ENCODE data around the gene HIVEP2.

The HIVEP2 gene

DNA sequence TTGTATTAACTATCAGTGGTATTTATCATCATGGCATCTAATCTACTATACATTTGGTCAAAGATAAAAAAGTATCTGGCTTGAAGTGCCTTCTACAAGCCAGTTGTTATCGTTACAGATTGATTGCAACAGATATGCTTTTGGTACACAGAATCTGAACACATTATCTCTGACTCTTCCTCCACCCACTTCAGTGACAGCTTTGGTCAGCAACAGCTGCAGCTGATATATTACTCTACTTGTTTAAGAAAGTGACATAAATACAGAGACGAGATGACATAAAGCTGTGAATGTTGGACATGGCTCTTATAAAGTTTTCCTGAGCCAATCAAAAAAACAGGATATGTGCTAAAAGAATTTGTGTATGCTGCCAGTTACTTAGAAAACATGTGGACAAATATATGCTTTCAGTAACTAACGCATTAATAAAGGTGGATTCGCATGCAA lies 77.6 kb downstream of the HIVEP2 start:
- DNase-seq (ENCODE audit: low read depth, low spot score), result no peak

DNA sequence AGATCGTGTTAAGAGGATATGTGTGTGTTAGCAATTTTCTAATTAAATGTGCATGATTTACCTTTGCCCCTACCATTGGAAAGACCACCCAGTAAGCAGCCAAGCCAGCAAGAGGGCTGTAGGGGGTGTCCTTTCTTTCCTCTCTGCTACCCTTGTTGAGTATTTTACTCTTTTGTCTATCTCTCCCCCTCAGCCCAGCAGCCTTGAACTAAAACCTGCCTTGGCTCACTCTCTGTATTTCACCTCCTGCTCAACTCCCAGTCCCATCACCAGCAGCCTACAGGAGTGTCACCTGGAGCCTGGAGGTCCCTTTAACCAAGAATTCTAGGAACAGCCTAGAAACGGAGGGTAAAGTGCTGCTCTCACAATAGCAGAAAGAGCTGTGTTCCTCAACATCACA lies 81.0 kb downstream of the HIVEP2 start:
- DNase-seq (ENCODE audit: low read depth, low spot score), result no peak

DNA sequence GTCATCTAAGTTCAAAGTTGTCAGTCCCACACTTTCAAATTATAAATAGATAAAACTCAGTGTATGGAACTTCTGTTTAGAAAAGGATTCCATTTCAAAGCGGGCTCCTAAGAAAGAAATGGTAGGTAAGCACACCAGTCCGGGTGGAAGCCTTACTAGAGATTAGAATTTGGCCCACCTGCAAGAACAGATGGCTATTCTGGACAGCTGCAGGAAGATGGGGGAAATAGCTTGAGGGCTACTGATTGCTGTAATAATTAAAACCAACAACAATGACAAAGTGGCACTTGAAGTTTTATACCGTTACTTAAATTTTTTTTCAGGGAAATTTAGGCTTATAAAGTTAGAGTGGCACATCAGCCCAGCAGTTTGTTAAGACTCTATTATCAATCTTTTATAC lies 83.3 kb downstream of the HIVEP2 start:
- DNase-seq (ENCODE audit: low read depth, low spot score), result no peak

DNA sequence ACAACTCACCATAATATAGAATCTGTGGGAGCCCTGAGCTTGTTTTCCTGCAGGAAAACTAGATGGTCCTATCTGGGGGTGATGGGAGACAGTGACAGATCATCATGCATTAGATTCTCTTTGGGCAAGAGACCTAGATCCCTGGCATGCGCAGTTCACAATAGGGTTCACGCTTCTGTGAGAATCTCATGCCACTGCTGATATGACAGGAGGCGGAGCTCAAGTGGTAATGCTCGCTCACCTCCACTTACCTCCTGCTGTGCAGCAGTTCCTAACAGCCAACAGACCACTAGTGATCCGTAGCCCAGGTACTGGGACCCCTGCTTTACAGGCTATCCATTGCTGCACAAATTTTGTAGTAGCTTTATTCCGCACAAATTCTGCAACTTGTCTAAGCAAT lies 84.5 kb downstream of the HIVEP2 start:
- no peak for DNase-seq (ENCODE audit: low read depth, low spot score)

DNA sequence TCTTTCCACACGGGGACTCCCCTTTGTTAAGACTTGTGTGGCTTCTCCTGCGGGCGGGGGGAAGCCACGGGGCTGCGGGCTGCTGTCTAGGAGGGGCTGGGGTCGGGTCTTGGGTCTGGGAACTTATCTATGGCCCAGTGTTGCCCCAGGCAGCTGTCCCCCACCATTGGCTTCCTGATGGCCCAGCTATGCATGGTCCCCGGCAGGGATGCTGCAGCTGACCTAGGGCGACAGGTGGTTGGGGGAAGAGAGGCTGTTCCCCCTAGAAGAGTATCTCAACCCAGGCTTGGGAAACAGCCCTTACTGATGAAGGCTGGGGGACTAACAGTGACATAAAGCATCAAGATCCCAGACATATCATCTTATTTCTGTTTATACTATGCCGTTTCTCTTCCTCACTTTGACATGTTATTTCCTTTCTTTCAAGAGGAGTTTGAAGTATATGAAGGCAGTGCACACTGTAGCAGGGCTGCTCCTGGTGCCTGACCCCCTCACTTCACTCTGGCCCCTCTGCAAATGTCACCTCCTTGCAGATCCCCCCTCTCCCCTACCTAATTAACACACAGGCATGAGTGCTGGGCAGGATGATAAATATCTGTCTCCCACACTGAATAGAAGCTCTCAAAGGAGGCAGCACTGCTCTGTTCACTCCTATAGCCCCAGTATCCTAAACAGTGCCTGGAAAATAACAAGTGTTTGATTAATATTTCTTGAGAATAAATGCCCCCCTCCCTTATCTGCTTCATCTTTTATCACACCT lies 87.0 kb downstream of the HIVEP2 start:
- no peak for DNase-seq (ENCODE audit: low read depth, low spot score)

DNA sequence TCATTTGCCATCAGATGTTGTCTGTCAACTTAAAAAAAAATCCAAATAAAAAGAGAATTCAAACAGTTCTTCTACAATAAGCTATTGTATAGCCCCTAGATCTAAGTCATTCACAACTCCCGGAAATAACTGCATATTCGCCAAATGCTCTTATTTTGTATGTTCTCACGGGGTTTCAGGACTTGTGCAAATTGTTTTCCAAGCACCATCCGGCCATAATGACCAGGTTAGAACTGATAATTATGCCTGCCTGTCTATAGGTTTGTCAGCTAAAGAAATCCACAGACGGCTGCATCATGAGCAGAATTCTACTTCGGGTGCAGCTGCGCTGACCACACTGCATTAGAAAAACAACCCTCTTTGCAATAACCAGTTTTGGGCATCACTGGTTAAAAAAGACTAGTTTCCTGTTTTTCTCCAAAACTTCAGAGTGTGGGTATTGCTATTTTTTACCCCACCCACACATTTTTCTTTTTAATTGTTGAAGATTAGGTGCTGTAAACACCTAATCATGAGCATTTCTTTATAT lies 87.7 kb downstream of the HIVEP2 start:
- DNase-seq (ENCODE audit: low read depth, low spot score), result no peak

DNA sequence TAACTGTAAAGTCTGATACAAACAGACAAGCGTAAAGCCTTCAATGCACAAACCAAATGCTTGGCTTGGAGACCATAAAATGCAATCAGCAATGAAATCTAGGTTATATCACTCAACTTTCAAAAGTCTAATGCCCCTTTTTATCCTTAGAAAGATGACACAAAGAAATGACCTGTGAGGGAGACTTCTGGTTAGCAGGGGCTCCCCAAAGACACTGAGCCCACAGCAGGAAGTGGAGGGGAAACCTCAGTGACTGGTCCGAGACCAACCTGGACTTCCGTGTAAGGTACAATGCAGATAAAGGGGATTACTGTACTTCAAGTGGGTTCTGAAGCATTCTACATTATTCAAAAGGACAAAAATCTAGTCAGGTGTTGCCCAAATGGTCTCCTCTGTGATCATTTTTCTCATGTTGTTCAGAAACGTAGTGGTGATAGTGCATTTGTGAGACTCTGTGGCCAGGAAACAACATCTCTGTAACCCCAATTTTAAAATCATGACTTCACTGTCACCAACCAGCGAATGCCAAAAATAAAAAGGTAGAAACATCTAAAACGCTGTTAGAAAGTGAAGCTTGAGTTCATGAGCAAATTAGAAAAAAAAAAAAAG lies 88.2 kb downstream of the HIVEP2 start:
- DNase-seq (ENCODE audit: low read depth, low spot score), result no peak

DNA sequence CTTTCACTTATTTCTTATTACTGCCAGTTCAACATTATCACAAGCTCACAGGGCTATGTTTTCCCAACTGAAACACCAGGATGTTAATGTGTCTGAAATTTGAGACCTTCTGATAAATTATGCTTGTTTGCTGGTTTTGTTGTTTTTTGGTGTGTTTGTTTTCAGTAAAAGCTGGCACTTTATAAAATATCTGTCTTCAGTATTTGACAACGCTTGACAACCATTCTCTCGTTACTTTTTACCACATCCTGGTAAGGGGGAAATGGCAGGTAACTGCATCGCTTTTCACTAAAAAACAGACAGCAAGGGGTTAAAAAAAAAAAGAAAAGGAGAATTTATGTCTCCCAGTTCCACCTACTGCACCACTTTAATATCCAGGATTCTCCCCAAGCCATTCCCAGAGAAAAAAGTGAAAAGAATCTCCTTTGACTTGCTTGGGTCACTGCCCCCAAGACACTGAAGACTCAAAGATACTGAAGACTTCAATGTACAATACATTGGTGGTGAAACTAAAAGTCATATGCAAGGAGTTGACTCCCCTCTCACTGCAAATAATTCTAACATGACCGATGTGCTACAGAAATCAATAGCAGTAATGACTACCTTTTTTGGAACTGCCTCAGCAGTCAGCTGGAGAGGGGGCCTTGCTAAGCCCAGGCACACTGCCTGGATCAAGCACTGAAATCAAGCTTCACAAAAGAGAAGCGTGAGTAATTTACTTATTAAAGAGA lies 88.9 kb downstream of the HIVEP2 start:
- DNase-seq (ENCODE audit: low read depth, low spot score), result no peak

DNA sequence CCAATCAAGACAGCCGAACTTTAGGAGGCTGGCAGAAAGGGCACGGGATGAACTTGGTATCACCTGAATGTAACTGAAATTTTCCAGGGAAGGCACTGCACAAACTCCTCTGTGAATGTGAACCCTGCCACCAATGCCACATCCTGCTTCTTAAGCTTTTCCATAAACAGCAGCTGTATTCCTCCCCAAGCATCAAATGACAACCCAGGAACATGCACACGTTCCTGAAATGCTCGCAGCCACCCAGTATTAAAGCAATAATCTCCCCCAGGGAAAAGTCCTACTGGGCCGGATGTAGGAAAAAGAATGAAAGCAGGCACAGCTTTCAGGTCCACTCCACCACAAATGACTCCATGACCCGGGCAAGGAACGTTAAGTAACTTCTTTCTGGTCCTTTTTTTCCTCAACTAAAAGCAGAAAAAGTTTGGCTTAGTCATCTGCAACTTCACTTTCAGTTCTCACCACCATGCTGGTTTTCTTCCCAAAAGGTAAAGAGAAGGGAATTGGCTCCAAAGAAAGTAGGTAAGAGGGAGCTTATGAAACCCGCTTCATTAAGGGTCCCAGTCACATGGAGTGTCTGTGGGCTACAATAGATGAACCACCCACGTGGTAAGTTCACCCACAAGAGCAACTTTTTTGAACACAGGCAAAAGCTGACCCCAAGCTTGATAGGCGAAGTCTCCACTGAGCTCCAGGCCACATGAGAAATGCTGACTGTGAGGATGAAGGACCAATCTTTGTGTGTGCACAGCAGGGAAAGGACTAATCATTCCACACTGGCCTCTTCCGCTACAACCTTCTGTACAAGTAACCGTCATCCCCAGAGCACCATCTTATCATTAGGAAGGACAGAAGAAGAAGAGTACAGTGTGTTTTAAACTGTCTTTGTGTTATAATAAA lies 90.1 kb downstream of the HIVEP2 start:
- DNase-seq (ENCODE audit: low read depth, low spot score), result no peak

DNA sequence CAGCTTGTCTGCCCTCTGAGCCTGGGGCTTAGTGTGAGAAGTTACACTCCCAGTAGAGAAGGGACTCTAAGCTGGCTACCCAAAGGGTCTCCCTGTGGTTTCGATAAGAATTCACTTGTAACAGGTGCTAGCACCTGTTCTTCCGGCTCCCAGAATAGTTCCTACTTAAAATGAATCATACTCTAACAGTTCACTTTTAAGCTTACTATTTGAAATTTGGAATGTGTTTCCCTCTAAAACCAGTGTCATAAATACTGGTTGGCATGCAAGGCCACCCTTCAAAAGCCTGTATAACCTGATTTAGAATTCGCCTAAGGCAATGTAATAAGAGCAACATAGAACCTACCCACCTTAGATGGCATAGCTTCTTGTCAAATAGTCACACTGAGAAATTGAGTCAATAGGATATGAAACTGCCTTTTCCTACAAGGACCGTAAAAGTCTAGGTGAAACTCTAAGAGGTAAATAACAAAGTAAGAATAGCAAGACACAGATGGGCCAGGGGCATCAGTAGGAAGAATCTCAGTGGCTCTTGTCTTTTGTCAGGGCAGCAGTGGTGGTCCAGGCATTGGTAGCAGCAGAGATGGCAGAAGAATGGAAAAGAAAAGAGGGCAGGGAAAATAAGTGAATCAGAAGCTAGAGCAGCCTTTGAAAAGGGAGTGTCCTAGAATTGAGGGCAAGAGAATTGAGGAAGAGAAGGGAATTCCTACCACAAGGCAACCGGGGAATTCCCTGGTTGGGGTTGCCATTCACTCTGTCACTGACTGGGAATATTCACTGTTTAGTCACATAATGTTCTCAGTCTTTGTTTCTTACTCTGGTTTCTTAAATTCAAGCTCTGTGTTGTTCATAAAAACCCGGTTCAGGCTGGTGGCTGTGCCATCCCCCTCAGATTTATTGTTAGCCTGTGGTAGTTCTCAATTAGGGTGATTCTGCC lies 91.5 kb downstream of the HIVEP2 start:
- DNase-seq (ENCODE audit: low read depth, low spot score), result no peak

DNA sequence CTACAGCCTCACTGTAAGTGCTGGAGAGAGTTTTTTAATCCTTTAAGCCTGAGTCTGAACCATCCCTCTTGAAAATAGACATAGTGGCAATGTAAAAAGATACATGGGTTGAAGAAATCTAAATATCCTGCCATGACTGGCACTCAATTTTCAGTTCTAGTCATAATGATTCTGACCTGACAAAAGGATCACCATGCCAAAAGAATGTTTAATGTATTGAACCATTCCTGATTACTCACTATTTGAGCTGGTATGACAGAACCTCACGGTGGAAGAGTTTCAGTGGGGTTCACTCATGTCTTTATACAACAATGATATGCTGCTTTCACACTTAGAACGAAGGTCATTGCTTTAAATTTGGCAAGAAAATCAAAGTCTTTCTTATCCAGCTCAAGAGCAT lies 93.4 kb downstream of the HIVEP2 start:
- no peak for DNase-seq (ENCODE audit: low read depth, low spot score)

DNA sequence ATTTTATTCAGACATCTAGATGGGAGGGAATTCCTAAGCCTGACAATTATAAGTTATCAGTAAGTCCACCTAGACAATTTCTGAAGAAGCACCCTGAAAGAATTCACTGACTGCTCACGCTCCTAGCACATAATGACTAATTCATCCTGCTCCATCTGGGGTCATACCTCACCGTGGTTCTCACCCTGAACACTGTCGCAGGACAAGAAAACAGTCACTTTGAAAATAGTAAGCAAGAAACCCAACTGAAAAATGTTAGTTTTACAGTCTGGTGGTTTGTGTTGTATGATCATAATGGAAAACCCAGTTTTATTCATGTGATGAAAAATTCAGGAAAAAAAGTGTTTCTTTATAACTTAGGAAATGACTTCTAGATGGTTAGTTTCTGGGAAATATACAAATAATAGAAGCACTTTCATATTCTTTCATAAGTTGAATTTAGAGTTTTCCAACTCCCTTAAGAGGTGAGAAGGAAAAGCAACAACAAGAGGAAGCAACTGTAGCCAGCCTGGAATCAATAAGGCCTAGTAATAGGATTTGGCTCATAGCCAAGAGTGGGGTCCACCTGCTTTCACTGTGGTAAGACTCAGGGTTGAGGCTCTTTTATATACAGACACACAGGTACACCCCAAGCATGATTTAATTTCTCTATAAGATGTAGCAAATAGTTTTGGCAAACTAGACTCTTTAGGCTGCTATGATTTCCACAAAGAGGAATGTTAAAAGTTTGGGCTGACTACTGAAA lies 94.1 kb downstream of the HIVEP2 start:
- no peak for DNase-seq (ENCODE audit: low read depth, low spot score)

DNA sequence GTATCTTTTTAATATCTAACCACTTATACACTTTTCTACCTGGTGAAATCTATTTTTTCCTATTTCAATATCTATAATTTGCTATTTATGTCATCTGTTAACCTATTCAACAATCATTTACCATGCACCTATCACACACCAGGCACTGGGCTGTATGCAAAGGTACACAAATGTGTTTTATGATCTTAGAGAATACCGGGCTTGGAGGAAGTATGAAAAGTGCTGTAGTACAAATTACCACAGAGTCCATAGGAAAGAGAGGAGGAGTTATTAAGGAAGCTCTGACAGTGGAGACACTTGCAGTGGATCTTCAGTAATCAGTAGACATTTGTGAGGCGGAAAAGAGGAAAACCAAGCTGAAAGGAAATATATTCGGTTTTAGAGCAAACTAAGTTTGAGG lies 96.0 kb downstream of the HIVEP2 start:
- DNase-seq (ENCODE audit: low read depth, low spot score), result no peak

DNA sequence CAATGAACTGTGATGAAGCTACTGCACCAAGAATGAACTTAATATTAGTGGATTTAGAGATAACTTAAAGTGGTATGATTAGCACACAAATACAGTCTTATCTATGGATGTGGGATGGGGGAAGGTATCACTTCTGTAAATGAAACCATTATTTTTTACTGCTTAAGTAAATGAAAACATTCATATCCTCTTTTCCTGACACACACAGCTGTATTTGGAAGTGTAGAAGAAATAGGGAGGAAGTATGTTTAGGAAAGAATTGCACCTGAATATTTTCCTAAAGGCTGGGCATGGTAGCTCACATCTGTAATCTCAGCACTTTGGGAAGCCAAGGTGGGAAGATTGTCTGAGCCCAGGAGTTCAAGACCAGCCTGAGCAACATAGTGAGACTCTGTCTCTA lies 96.8 kb downstream of the HIVEP2 start:
- DNase-seq (ENCODE audit: low read depth, low spot score), result no peak

DNA sequence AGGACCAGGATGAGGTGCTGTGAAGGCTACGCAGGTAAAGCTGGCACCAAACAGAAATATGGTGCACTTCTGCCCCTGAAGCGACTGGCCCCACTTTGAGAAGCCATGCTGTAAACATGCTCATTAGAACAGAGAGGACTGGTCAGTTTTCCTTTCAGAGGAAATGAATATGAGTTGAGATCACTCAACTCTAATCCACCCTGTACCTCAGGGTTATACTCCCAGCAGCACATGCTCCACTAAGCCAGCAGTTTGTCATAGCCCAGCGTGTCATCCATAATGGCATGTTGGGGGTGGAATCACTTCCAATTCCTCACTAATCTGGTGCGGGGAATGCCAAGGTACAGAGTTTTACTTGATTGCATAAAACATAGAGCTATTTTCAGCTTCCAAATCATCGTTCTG lies 98.1 kb downstream of the HIVEP2 start:
- DNase-seq (ENCODE audit: low read depth, low spot score), result no peak

DNA sequence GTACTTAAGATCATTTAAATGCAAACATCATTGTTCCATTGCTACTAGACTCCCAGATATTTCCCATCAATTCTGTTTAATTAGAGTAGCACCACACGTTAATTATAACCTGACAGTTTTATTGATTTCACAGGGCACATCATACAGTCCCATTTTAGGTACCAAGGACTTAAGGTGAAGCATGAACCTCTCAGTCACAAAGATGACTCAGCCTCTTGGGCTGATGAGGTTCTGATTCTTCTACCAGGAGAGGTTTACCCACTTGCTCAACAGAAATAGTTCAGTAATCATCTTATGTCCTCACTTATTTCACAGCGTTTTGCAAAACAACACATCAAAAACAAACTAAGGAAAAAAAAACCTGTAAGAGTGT lies 98.5 kb downstream of the HIVEP2 start:
- DNase-seq (ENCODE audit: low read depth, low spot score), result no peak

DNA sequence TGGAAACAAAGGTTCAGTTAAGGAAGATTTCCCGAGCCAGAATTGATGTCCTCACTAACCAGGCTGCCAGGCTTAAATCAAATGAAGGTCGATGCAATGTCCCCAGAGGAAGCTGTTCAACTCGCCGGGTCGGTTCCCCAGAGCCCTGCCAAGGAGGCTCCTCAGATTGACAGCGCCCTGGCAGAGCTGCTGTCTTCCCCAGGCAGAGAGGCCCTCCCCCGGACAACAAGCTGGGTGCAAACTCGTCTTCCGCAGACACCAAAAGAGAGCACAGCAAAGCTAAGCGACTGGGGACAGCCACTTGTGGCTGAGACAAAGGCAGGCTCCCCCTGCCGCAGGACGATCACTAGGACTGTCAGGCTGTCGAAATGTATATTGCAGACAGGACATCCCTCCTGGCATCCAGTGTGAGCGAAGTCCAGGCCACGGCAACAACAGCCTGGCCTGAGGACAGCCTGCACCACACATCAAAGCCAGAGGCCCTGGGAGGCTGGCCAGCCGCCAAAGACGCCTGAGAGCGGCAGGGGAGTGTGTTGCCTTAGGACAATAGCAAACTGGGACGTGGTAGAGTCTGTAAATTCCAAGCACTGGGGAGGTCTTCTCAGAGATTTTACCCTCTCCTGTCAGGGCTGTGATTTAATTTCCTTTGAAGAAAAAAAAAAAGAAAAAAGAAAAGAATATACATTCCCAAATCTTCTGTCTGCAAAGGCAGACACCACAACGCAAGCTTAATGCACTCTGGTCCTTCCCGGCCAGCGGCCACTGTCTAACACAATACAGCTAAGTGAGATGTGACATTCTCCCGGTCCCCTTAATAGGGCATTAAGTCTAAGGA lies 99.1 kb downstream of the HIVEP2 start:
- DNase-seq (ENCODE audit: low read depth, low spot score), result no peak

DNA sequence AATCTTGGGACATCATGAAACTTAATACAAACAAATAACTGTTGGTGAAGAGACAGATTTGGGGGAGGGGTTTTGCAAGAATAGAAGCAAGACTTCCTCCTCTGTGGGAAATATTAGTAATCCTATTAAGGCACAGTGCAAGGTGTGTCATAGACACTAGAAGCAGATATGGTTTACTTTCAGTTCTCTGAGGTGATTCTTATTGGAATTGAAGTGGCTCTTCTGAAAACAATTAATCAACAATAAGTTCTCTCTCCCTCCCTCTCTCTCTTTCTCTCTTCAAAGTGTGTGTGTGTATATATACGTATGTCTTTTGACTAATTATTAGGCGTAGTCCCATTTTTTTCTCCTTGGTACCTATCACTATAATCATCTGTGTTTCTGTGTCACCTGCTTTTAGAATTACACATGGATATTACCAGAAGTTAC lies 99.8 kb downstream of the HIVEP2 start:
- no peak for DNase-seq (ENCODE audit: low read depth, low spot score)
